22Rv1 (cell line): ENCODE measurements around the gene USP12.

ENCODE experiments used
- CTCF ChIP-seq: fragments of 450-650 bp; IDR thresholded peaks from 2 replicates; pipeline ENCODE4 v1.5.1; 2017; ENCODE audit warnings: mild to moderate bottlenecking
- ZFX ChIP-seq: fragments of 450-650 bp; IDR thresholded peaks from 2 replicates; pipeline ENCODE4 v1.6.1; 2017; ENCODE audit warnings: antibody characterized with exemption, borderline replicate concordance

GRCh38 chr13:27047081-27047480 is 124.5 kb downstream of the USP12 start:
- TF ChIP-seq CTCF (no peak), ZFX (no peak)
